Tibial nerve (tissue), 3 donors: ENCODE results near the gene FNBP1L.

ENCODE experiments used
- POLR2A ChIP-seq, 2 donors: fragments of 450-650 bp; IDR thresholded peaks; one replicate each; pipeline ENCODE4 v1.6.1; 2017; ENCODE audit warnings: antibody characterized with exemption in 2 of 2, mild to moderate bottlenecking in 2 of 2, moderate library complexity in 2 of 2
- TF ChIP-seq, protein P1 (sequence below), 5 experiments: fragments of 200-600 bp in 3 of 5; fragments of 450-650 bp in 2 of 5; sonication (generic) in 3 of 5; IDR thresholded peaks; one replicate each; pipeline ENCODE4 v1.5.1; 2016 to 2019; ENCODE audit warnings: antibody characterized with exemption in 5 of 5, mild to moderate bottlenecking in 3 of 5, moderate library complexity in 2 of 5

- TF ChIP-seq, protein P1, sequence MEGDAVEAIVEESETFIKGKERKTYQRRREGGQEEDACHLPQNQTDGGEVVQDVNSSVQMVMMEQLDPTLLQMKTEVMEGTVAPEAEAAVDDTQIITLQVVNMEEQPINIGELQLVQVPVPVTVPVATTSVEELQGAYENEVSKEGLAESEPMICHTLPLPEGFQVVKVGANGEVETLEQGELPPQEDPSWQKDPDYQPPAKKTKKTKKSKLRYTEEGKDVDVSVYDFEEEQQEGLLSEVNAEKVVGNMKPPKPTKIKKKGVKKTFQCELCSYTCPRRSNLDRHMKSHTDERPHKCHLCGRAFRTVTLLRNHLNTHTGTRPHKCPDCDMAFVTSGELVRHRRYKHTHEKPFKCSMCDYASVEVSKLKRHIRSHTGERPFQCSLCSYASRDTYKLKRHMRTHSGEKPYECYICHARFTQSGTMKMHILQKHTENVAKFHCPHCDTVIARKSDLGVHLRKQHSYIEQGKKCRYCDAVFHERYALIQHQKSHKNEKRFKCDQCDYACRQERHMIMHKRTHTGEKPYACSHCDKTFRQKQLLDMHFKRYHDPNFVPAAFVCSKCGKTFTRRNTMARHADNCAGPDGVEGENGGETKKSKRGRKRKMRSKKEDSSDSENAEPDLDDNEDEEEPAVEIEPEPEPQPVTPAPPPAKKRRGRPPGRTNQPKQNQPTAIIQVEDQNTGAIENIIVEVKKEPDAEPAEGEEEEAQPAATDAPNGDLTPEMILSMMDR (IDR thresholded peaks at IDR 0.05), result no peak
- no peak for TF ChIP-seq POLR2A (IDR thresholded peaks at IDR 0.05)
Observed at GRCh38 chr1:93414749-93415148, 33.2 kb upstream of the FNBP1L start.
